ENCODE measurements around the gene ANKS3.

The ANKS3 gene

DNA sequence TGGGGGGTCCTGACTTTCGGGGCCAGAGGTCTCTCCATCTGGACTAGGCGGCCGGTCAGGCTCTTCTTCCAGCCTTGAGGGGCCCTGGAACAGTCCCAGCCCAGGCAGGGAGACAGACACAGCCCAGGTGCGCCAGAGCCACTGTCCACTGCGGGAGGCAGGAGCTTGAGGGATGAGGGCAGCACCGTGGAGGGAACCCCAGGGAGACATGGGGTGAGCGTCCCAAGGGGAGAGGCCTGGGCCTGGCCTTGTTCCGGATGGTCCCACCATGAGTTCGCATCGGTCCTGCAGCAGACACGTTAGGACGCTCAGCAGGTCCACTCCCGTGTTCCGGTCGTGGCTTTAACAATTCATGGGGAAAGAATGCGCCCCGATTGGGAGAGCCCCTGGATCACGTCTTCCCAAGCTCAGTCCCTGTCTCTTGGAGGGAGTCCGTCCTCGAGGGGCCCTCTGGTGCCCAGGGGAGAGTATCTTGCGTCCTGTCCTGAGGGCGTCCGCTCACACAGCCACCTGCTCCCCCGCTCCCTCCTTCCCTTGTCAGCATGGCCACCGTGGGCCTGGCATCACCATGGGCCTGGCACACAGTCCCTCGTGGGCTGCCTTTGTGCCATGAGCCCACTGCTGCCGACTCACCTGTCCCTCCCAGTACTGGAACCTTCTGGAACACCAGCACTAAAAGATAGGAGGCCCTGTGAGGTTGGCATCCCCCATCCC lies 47.4 kb downstream of the ANKS3 start:
- DNase-seq (ENCODE audit: insufficient read length, low spot score), result no peak
- no peak for FAIRE-seq

DNA sequence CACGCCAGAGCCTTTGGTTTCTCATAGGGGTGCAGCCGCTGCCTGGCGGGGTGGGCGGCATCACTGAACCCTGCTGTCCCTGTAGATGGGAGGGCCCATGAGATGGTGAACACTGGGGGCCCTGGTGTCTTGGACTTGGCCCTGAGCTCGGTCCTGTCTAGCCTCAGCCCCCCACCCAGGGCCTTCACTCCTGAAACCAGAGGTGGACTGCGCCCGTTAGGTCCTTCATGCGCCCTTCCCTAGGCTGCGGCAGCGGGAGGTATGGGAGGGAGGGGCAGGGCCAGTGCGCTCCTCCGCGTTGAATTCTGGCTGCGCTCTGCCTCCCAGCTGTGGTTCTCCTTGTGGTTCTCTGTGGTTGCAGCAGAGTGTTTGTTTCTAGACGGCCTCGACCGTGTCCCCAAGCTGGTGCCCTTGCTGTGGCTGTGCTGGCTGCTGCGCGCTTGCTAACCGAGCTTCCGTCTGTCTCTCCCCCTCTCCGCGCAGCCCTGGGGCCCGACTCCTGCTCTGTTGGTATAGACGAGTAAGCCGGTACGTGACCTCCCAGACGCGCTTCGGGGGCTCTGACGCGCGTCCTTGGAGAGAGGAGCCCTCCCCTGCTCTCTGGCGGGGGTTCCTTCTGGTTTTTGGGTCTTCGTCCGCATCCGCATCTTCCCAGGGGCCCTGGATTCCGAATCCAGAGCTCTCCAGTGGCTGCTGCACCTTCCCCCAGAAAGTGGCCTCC lies 48.1 kb downstream of the ANKS3 start:
- FAIRE-seq, result no peak
- DNase-seq (ENCODE audit: insufficient read length, low spot score), result no peak

DNA sequence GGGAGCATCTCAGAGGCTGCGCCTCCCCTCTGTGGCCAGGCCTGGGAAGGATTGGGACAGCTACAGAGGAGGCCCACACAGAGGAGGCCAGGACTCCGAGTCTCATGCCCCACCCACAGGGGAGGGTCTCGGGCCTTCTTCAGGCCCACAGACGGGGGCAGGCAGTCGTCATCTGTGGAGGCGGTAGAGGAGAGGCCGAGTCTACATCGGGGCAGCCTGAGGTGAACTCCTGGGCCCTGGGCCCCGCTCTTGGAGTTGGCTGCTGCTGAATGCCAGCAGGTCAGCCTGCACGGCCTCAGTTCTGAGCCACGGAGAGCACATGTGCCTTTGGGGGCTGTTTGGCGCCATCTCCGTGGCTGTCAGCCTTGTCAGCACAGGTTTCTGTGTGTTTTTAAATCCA lies 48.8 kb downstream of the ANKS3 start:
- DNase-seq (ENCODE audit: insufficient read length, low spot score) (no peak), FAIRE-seq (no peak)

DNA sequence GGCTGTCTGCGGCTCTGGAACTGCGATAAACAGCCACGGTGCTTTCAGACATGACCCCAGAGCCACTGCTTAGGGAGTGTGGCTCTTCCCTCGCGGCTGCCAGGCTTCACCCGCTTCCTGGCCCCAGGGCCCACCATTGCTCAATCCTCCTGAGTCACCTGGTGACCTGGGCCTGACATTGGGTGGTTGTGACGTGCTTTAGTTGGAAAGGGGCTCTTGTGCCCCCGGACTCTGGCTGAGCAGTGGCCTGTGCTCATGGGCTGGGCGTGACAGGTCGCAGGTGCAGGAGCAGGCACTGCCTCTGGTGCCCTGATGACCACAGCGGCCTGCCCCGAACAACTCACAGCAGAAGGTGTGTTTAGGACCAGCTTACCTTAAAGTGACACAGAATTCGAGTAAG lies 49.3 kb downstream of the ANKS3 start:
- FAIRE-seq (no peak), DNase-seq (ENCODE audit: insufficient read length, low spot score) (no peak)

DNA sequence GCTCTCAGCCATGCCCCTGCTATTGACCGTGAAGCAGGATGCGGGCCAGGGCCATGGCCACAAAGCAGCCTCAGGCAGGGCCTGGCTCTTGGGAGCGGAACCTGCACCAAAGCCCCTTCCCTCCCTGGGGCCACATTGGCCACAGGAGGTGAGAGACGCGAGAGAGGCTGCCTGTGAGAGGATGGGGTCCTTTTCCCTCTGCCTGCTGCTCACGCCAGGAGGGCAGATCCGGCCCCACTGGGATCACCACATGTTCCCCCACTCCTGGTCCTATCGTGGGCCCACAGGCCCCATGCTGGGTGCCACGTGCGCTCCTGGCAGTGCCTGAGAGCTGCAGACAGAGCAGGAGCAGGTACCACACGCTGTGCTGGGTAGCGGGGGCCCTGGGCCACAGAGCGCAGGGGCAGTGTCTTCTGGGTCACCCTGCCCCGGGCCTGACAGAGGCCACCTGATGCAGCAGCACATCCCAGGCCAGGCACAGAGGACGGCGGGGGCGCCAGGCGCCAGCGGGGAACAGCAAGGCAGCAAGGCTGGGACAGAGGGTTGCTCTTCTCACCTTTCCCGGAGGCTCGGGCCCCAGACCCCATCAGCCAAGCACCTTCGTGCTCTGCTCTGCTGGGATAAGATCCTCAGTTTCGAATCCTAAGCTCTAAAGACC lies 49.9 kb downstream of the ANKS3 start:
- FAIRE-seq, result no peak
- DNase-seq (ENCODE audit: insufficient read length, low spot score), result no peak

DNA sequence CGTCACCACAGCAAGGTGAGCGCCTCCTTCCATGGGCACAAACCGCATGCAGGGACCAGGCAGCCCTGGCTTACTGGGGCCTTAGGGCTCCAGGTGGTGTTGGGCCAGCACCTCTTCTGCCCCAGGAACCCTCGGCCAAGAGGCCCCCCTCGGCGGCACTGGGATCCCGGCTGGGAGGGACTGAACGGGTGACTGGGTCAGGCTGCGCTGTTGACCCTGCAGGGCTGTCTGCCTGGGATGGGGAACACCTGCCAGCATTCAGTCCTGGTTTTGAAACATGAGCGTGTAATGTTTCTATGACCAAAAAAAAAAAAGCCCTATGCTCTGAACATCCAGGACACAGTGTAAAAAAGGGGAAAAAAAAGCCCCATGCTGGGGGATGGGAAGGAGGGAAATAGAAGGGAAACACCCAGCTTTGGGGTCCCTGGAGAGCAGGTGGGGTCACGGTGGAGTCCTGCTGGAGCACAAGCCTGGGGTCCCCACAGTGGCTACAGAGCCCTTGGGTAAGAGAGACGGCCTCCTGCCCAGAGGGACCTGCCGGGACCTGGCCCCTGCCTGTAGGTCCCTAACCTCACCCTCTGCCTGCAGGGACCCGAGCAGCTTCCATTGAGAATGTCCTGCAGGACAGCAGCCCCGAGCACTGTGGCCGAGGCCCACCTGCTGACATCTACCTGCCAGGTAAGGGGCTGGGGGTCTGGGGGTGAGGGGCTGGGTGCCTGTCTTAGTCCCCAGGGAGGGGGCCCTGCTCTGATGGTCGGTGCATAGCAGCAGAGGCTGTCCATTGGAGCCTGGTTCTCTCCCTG lies 50.6 kb downstream of the ANKS3 start:
- DNase-seq (ENCODE audit: insufficient read length, low spot score), result no peak
- FAIRE-seq, result no peak

DNA sequence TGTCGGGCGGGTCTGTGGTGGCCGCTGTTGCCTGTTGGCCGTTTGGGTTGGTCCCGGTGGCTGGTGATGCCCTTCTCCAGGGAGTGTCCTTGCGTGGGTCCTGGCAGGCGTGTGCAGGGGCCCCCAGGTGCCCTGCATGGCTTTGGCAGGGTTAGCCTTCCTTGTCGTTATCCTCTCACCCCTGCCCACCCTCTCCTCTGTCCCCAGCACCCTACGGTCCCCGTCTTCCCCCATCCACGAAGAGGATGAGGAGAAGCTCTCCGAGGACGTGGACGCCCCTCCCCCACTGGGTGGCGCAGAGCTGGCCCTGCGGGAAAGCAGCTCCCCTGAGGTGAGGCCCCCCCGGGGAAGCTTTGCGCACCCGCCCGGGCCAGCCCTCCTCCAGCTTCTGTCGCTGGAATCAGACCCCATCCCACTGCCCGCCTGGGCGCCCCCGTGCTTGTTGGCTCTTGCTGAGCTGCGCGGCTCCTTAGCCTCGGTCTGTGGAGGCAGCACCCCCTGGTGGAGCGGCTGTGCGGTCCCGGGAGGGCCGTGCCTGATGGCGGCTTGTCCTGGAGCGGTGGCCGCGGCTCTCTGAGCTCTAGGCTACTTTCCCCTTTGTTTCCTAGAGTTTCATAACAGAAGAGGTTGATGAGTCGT lies 51.3 kb downstream of the ANKS3 start:
- DNase-seq (ENCODE audit: insufficient read length, low spot score), result no peak
- no peak for FAIRE-seq

DNA sequence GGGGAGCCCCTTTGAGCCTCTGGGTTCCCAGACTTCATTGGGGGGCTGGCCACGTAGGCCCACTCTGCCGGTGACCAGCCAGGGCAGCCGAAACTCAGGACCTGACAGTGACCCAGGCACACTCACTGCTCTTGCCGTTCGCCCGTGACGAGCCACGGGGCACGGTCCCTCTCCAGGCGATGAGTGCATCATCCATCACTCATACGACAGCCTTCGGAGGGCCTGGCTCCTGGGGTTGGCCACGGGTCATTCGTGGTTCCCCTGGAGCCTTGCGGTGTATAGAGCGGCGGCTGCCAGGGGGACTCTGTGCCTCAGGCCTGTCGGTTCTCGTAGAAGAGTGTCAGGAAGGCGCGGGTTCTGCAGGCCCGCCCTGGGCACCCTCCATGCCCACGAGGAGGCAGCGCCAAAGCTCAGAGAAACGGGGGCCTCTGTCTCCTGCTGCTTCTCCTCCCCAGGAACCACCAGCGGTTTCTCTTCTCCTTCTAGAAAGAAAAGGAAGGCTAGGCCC lies 51.9 kb downstream of the ANKS3 start:
- no peak for FAIRE-seq
- no peak for DNase-seq (ENCODE audit: insufficient read length, low spot score)

DNA sequence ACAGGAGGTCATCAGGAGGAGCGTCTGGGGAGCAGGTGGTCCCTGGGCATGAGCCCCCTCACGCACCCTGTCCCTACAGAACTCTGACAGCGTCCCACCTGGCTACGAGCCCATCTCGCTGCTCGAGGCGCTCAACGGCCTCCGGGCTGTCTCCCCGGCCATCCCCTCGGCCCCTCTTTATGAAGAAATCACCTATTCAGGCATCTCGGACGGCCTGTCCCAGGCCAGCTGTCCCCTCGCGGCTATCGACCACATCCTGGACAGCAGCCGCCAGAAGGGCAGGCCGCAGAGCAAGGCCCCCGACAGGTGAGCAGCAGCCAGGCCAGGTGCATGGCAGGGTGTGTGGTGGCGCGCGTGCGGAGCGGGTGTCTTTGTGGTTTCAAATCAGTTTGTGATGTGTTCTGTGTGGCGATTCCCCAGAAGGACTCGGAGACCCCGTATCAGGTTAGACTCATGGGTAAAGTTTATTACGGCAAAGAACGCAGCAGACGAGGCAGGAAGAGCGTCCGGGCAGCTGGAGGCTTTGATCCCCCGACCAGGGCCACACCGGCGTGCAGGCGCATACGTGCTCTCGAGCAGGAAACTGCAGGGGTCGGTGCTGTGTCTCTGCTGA lies 52.5 kb downstream of the ANKS3 start:
- DNase-seq (ENCODE audit: insufficient read length, low spot score) (no peak), FAIRE-seq (no peak)

DNA sequence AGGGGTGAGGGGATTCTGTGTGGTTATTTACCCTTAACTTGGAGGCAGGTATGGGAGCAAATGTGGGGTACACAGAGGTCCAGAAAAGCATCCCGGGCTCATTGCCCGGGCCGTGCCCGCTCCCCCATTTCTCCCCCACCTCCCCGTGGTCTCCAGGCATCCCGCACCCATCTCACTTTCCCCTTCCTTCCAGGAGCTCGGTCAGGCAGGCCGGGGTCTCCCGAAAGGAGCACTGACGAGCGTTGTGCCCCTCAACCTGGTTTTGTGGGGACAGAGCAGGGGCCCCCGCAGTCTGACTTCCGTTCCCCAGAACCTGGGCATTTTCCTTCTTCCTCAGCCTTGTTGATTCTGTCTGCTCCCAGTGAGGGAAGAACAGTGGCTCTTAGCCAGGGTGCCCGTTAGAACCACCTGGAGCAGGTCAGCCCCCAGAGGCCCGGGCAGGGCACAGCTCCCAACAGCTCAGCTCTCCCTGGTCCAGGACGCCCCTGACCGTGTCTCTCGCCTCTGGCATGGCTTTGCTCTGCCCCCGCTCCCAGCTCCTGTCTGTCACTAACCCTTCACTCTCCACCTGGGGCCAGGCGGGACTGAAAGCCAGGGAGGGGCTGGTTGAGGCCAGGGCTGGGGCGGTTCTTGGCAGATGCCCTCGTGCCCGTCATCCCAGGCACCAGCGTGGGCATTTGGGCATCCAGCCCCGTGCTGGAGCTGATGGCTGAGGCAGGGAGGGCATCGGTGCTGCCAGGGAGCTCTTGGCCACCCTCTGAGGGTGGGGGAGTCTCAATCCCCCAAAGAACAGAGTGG lies 53.2 kb downstream of the ANKS3 start:
- no peak for FAIRE-seq
- no peak for DNase-seq (ENCODE audit: insufficient read length, low spot score)

DNA sequence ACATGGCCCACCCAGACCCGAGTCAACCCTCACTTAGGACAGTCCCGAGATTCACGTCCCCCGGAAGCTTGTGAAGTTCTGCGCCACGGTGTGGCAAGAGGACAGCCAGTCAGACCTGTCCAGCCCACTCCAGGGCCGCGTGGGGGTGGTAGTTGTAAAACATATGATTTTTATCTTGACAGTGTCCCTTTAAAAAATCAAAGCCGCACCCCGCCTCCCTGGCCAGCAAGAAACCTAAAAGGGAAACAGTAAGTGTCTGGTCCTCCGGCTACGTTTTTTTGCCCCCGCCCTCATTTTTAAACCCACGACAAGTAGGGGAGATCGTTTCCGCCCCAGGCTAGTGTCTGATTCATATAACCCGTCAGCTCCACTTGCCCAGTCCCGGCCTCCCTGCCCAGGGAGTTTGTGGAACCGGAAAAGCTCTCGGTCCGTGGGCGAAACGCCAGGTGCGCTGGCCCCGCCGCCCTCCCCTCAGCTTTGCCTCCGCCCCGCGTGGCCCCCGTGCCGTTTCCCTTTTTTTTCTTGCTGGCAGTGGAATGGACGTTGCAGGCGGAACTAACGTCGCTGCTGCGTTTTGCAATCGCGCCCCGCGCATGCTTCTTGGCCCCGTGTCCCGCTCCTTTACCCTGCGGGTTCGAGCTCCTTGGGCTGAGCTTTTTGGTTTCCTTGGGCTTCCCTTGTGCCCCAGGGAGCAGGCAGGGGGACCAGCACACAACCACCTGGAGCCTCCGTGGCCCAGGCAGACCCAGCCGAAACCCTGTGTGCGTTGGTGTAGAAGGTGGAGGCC lies 54.0 kb downstream of the ANKS3 start:
- no peak for DNase-seq (ENCODE audit: insufficient read length, low spot score)
- FAIRE-seq, result no peak

DNA sequence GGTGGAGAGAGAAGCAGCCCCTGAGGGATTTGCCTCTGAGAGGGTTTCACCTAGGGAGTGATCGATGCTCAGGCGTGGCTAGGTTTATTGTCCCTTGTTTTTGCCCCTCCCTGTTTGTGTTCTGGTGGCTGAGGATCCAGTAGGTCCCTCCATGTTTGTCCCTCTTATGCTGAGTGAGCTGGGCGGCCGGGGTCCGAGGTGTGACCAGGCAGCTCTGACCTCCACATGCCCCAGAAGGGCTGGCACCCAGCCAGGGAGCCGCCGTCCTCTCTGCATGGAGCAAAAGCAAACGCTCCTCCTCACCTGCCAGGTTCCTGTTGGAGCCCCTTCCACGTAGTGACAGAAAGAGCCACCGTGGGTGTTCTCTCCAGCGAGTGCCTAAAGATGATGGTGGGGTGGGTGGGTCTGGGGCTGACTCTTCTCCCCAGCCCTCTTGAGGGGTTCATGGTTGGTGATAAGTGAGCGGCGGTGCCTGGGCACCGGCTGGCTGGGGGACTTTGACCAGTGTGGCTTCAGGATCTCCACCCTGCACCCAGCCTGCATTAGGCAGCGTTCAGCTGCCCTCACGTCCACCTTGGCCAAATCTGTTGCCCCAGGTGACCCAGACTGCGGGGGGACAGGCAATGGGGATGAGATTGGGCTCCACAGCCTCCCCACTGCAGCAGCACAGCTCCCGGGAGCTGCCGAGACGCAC lies 54.8 kb downstream of the ANKS3 start:
- FAIRE-seq, result no peak
- DNase-seq (ENCODE audit: insufficient read length, low spot score), result no peak

DNA sequence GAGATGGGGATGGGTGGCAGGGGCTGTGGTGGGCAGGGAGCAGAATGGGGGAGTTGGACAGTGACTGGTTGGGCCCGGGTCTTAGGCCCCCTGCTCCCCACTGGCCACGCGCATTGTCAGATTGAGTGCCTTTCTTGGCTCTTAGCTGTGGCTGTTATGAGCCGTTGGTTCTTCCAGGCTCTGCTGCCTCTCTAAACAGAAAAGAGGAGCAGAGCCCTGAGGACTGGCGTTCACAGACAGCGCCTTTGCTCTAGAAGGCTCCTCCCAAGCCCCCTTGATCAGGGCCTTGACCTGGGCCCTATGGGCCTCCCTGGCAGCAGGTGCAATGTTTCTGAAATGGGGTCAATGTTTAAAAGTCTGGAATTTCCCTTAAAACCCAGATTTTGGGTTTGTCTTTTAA lies 55.5 kb downstream of the ANKS3 start:
- no peak for FAIRE-seq
- DNase-seq (ENCODE audit: insufficient read length, low spot score), result no peak

DNA sequence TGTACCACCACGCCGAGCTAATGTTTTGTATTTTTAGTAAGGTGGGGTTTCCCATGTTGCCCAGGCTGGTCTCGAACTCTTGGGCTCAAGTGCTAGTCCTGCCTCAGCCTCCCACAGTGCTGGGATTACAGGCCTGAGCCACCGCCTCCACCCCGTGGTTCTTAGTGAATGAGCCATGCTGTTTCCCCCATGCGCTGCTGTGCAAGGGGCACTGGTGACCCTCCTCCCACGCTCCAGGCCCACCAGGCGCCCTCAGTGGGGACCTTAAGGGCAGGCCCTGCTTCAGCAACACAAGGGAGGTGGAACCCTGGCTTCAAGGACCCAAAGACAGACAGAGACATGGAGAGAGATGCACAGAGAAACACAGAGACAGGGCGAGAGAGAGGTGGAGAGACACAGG lies 56.1 kb downstream of the ANKS3 start:
- DNase-seq (ENCODE audit: insufficient read length, low spot score) (no peak), FAIRE-seq (no peak)

DNA sequence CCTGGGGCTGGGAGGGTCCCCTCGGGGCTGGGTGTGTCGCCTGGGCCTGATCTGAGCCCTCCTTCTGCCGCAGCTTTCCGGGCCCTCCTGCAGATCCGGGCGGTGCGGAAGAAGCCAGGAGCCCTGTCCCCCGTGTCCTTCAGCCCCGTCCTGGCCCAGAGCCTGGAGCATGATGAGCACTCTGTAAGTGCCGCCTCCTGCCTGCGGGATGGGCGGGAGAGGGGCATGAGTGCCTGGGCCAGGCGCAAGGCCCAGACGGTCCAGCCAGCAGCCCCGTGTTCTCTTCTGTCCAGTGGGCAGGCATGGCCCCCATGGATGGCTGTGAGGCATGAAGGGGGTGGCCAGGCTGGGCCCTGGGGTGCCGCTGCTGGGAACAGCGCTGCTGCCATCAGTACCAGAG lies 56.7 kb downstream of the ANKS3 start:
- FAIRE-seq, result no peak
- no peak for DNase-seq (ENCODE audit: insufficient read length, low spot score)

DNA sequence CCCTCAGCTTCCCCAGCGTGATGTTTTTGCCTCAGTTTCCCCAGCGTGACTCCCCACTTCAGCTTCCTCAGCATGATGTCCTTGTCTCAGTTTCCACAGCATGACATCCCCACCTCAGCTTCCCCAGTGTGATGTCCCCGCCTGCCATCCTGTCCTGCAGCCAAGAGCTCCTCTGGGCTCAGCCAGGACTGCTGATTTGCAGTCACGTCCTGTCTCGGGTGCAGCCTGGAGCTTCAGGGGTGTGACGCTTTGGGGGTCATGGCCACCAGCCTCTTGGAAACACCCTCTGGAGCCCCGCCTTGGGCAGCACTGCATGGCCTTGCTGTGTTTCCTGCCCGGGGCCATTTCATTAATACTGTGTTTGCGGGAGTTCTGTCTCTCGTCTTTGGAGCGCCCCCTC lies 57.2 kb downstream of the ANKS3 start:
- no peak for FAIRE-seq
- no peak for DNase-seq (ENCODE audit: insufficient read length, low spot score)

DNA sequence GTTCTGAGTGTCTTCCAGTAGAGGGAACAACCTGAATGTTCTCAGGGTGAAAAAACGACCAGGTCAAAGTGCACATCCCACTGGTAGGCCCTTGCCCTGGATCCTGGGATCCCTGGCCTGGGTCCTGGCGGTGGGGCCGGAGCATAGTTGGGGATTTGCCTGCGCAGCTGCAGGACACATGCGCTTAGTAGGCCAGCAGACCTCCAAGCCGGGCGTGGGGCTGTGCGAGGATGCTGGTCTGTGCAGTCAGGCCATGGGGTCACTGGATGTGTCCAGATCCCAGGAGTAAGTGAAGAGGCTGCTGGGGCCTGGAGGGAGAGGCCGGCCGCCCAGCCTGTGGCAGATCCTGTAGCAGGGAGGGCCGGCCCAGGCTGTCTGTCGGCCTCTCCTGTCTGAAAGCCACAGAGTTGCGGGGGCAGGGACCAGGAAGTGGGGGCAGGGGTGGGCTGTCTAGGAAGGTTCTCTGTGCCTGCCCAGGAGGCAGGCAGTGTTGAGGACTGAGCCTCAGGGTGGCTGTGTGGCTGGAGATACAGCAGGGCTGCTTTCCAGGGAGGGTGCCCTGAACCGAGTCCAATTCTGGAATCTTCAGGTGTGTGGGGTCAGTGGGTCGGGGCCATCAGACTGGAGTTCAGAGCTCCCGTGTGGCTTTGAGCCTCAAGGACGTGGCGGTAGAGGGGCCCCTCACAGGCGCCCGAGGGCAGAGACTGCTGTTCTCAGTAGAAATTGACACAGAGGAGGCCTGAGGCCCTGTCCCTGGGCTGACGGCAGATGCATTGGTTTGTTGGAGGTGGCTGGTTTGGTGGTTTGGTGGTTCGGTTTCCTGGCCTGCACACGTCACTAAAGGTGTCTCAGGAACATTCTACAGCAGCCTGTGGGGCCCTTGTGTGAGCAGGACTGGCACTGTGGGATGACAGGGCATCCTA lies 57.9 kb downstream of the ANKS3 start:
- DNase-seq (ENCODE audit: insufficient read length, low spot score) (no peak), FAIRE-seq (no peak)

Data from GM19239 (cell line).